Measurements from ENCODE around the gene RND3. TPM values are rescaled to one million over a fixed set of nuclear protein-coding genes. Genes with fewer than 3 reads are reported as not detected.

Gene RND3
- total and polyA plus RNA-seq, 2 of the 13 experiments (the other 11 are each of a cell fraction or from before 2014, with no cell fraction given): 0.13 to 0.42 TPM

DNA sequence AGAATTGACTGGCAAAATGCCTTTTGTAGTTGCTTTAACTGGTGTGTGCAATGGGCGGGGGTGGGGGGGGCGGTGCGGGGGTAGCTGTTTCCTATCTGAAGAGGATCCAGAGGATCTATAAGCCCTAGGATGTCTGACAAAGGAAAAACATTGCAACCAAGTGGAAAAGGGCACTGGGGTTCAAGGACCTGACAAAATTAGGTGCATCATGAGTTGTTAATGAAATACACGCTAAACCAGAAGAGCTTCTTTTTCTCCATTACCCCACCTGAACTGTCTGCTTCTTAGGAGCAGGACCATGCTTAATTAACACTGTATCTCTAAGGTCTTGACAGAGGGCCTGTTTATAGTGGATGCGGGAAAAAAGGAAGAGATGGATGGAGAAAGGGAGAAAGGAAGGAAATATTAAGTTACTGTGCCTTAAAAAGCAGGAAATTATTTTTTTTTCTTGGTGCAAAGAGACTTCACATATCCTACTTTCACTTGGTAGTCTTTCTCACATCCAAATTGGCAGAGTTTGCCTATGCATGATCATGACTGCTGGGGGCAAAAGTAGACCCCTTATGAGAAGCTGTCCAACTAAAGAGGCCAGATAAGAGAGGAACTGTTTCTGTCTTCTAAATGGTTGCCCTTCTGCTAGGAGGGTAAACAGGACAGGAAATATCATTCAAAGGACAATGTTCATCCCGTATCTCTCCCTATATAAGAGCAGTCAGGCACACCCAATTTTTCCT, 4.6 kb downstream of the RND3 start:
- intact Hi-C loops (cut with micrococcal nuclease; ENCODE audit: unreplicated experiment) (no loop called here), in situ Hi-C loops (cut with HindIII; ENCODE audit: extremely low pct_ligation_motif_present, low pct_unique_long_range_greater_than_20kb) (no loop called here)
- ATAC-seq (no peak), DNase-seq (ENCODE audit: low spot score) (no peak), FAIRE-seq (no peak)
- CTCF ChIA-PET (ENCODE audit: low intra/inter-chr PET ratio, low total read pairs): no interaction called here
- H2AFZ ChIP-seq (ENCODE audit: low read length): no peak overlapping the region
- no peak overlapping the region for H3K27ac ChIP-seq (ENCODE audit: extremely low read length, insufficient read depth, low read length)
- peaks cover 21% of the 10 kb centered on the region for H3K4me1 ChIP-seq (ENCODE audit: insufficient read depth, low read length)
- no peaks in the 10 kb centered on the region for H3K9me3 ChIP-seq (ENCODE audit: low read length)
- no peak overlapping the region for H3K9ac ChIP-seq (ENCODE audit: insufficient read depth, low read depth, low read length)
- no peaks in the 10 kb centered on the region for H3K36me3 ChIP-seq (replicated peaks in 1 of 2; ENCODE audit: control insufficient read depth in 1 of 2, insufficient read depth in 2 of 2, low read length in 2 of 2)
- H3K27me3 ChIP-seq (ENCODE audit: control insufficient read depth in 1 of 2, insufficient read depth in 2 of 2, low read length in 2 of 2): peaks cover 6 to 31% of the 10 kb centered on the region in 2 experiments; a peak in 4 of 5 replicates
- no TSS peak for BruUV-seq (replicated peaks)
- POLR2A ChIA-PET: no interaction called here
- no peaks in the 10 kb centered on the region for H3K79me2 ChIP-seq (ENCODE audit: insufficient read depth, low read length)
- no peak overlapping the region for H3K4me2 ChIP-seq (ENCODE audit: low read depth, low read length)
- WGBS (ENCODE audit: low lambda C conversion rate): 63% methylated on average over 6 of the region's 6 CpGs
- no peaks in the 10 kb centered on the region for H4K20me1 ChIP-seq (ENCODE audit: insufficient read depth, low read length)
- no peak overlapping the region for H3K4me3 ChIP-seq (replicated peaks in 1 of 3; ENCODE audit: insufficient read depth in 1 of 3, low read depth in 2 of 3, low read length in 3 of 3)
- TF ChIP-seq, protein P1, sequence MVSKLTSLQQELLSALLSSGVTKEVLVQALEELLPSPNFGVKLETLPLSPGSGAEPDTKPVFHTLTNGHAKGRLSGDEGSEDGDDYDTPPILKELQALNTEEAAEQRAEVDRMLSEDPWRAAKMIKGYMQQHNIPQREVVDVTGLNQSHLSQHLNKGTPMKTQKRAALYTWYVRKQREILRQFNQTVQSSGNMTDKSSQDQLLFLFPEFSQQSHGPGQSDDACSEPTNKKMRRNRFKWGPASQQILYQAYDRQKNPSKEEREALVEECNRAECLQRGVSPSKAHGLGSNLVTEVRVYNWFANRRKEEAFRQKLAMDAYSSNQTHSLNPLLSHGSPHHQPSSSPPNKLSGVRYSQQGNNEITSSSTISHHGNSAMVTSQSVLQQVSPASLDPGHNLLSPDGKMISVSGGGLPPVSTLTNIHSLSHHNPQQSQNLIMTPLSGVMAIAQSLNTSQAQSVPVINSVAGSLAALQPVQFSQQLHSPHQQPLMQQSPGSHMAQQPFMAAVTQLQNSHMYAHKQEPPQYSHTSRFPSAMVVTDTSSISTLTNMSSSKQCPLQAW (CRISPR knock-in tag; IDR thresholded peaks at IDR 0.05): no peak
- TF ChIP-seq TEAD2 (CRISPR knock-in tag; IDR thresholded peaks at IDR 0.05) (no peak), ZNF589 (CRISPR knock-in tag; conservative IDR thresholded peaks at IDR 0.05) (no peak), GATAD2A (CRISPR knock-in tag; IDR thresholded peaks at IDR 0.05) (no peak), TBX2 (CRISPR knock-in tag; IDR thresholded peaks at IDR 0.05; ENCODE audit: borderline replicate concordance) (no peak), MEIS1 (CRISPR knock-in tag; IDR thresholded peaks at IDR 0.05; ENCODE audit: borderline replicate concordance) (no peak), MIXL1 (CRISPR knock-in tag; IDR thresholded peaks at IDR 0.05) (no peak), SMAD3 (CRISPR knock-in tag; IDR thresholded peaks at IDR 0.05) (no peak)
- TF ChIP-seq, protein P2, sequence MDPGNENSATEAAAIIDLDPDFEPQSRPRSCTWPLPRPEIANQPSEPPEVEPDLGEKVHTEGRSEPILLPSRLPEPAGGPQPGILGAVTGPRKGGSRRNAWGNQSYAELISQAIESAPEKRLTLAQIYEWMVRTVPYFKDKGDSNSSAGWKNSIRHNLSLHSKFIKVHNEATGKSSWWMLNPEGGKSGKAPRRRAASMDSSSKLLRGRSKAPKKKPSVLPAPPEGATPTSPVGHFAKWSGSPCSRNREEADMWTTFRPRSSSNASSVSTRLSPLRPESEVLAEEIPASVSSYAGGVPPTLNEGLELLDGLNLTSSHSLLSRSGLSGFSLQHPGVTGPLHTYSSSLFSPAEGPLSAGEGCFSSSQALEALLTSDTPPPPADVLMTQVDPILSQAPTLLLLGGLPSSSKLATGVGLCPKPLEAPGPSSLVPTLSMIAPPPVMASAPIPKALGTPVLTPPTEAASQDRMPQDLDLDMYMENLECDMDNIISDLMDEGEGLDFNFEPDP (CRISPR knock-in tag; conservative IDR thresholded peaks at IDR 0.05): no peak
- TF ChIP-seq, protein P3, sequence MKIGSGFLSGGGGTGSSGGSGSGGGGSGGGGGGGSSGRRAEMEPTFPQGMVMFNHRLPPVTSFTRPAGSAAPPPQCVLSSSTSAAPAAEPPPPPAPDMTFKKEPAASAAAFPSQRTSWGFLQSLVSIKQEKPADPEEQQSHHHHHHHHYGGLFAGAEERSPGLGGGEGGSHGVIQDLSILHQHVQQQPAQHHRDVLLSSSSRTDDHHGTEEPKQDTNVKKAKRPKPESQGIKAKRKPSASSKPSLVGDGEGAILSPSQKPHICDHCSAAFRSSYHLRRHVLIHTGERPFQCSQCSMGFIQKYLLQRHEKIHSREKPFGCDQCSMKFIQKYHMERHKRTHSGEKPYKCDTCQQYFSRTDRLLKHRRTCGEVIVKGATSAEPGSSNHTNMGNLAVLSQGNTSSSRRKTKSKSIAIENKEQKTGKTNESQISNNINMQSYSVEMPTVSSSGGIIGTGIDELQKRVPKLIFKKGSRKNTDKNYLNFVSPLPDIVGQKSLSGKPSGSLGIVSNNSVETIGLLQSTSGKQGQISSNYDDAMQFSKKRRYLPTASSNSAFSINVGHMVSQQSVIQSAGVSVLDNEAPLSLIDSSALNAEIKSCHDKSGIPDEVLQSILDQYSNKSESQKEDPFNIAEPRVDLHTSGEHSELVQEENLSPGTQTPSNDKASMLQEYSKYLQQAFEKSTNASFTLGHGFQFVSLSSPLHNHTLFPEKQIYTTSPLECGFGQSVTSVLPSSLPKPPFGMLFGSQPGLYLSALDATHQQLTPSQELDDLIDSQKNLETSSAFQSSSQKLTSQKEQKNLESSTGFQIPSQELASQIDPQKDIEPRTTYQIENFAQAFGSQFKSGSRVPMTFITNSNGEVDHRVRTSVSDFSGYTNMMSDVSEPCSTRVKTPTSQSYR (CRISPR knock-in tag; IDR thresholded peaks at IDR 0.05; ENCODE audit: borderline replicate concordance): no peak
- TF ChIP-seq, protein P4, sequence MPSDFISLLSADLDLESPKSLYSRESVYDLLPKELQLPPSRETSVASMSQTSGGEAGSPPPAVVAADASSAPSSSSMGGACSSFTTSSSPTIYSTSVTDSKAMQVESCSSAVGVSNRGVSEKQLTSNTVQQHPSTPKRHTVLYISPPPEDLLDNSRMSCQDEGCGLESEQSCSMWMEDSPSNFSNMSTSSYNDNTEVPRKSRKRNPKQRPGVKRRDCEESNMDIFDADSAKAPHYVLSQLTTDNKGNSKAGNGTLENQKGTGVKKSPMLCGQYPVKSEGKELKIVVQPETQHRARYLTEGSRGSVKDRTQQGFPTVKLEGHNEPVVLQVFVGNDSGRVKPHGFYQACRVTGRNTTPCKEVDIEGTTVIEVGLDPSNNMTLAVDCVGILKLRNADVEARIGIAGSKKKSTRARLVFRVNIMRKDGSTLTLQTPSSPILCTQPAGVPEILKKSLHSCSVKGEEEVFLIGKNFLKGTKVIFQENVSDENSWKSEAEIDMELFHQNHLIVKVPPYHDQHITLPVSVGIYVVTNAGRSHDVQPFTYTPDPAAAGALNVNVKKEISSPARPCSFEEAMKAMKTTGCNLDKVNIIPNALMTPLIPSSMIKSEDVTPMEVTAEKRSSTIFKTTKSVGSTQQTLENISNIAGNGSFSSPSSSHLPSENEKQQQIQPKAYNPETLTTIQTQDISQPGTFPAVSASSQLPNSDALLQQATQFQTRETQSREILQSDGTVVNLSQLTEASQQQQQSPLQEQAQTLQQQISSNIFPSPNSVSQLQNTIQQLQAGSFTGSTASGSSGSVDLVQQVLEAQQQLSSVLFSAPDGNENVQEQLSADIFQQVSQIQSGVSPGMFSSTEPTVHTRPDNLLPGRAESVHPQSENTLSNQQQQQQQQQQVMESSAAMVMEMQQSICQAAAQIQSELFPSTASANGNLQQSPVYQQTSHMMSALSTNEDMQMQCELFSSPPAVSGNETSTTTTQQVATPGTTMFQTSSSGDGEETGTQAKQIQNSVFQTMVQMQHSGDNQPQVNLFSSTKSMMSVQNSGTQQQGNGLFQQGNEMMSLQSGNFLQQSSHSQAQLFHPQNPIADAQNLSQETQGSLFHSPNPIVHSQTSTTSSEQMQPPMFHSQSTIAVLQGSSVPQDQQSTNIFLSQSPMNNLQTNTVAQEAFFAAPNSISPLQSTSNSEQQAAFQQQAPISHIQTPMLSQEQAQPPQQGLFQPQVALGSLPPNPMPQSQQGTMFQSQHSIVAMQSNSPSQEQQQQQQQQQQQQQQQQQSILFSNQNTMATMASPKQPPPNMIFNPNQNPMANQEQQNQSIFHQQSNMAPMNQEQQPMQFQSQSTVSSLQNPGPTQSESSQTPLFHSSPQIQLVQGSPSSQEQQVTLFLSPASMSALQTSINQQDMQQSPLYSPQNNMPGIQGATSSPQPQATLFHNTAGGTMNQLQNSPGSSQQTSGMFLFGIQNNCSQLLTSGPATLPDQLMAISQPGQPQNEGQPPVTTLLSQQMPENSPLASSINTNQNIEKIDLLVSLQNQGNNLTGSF (CRISPR knock-in tag; IDR thresholded peaks at IDR 0.05): no peak

Data from HepG2 (cell line).